GM19240 (cell line): ENCODE data around the gene CRYGN.

ENCODE experiments used
- DNase-seq: peaks from one replicate; pipeline ENCODE4 v3.0.0; 2011; ENCODE audit warnings: low spot score; ENCODE audit not compliant: insufficient read length

CRYGN gene

DNA sequence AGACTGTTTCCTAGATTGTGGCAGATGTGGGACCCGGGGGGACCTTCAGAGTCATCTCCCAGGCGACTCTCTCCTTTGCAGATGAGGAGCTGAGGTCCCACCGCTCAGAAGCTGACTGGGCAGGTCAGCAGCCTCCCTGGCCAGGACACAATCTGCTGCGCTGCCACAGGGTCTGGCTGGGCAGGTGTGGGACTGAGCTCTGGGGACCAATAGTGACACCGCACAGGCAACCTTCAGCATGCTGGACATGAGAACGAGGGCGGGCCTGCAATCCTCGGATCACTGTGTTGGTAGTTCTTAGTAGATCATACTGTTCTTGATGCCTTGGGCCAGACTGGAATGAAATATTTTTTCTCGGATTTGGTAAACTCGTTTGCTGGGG is 20.5 kb upstream of the CRYGN start:
- DNase-seq = no peak

DNA sequence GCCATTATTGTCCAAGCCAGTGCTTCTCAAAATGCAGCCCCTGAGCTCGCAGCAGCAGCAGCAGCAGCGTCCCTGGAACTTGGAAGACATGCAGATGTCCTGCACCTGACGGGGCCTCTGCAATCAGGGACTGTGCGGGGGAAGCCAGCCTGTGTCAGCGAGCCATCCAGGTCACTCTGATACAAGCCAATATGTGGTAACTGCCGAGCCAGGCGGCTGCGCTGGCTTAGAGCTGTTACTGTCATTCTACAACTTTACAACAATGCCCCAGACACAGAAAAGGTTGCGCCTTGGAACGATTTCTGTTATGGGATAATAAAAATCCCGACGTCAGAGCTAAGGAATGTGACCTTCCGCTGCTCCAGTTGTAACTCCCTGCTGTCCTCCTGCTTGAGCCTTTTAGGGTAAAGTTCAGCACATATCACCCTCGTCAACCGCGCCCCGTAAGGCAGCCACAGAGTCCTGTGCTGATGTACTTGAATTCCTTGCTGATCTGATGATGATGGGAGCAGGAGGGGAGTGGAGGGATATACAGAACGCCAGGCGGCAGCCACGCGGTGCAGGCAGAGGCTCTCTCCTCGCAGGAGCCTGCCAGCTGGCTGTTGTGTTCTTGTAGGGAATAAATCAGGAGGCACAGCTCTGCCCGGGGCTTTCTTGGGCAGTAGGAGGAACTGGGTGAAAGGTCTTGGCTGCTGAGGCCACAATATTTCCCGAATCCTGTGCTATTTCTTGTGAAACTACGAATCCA is 20.0 kb upstream of the CRYGN start:
- DNase-seq = no peak

- no peak for DNase-seq
These were observed 17.6 kb upstream of the CRYGN start for GRCh38 chr7:151457534-151457933.

GRCh38 chr7:151456782-151457181 is 16.8 kb upstream of the CRYGN start:
- no peak for DNase-seq

- DNase-seq = no peak
These were observed 16.3 kb upstream of the CRYGN start for GRCh38 chr7:151456276-151456675.

DNA sequence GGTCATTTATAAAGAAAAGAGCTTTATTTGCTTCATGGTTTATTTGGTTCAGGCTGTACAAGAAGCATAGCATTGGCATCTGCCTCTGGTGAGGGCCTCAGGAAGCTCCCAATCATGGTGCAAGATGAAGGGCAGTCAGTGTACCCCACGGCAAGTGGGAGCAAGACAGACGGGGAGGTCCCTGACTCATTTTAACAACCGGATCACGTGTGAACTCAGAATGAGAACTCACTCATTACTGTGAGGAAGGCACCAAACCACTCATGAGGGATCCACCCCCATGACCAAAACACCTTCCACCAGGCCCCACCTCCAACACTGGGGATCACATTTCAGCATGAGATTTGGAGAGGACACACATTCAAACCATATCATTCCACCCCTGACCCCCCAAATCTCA is 15.7 kb upstream of the CRYGN start:
- DNase-seq = no peak

DNA sequence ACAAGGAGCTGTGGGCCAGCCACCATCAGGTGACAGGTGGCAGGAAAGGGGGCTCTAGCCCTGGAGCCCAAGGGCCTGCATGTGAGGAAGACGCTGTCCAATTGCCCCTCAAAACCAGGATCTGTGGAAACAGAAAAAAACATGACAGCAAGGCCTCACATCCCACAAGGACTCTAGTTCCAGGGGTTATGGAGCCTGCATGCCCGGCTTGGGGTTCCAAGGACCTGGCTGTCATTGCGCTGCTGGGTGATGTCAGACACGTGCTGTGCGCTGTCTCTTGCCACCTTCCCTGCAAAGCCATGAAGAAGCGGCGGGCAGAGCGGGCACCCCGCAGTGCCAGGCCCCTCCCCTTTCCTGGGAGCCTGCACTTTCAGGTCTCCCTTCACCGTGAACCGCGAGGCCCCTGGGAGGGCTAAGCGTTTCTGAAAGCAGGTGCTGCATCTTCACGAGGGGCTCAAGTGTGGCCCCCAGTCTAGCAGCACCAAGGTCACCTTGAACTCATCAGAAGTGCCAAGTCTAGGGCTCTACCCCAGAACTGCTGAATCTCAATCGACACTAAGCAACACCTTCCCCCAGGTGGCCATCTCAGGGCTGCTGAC is 15.1 kb upstream of the CRYGN start:
- DNase-seq = no peak

DNA sequence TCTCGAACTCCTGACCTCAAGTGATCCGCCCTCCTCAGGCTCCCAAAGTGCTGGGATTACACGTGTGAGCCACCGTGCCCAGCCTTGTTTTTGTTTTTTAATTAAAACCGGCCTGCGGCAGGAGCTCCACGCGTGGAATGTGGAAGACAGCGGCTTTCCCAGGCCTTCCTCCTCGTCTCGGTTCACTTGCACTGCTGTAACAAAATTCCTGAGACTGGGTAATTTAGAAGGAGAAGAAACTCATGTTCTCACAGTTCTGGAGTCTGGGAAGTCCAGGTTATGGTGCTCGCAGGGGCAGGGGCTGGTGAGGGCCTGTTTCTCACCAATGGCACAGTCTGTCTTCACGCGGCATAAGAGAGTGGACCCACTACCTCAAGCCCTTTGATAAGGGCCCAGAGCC is 14.4 kb upstream of the CRYGN start:
- DNase-seq = no peak

DNA sequence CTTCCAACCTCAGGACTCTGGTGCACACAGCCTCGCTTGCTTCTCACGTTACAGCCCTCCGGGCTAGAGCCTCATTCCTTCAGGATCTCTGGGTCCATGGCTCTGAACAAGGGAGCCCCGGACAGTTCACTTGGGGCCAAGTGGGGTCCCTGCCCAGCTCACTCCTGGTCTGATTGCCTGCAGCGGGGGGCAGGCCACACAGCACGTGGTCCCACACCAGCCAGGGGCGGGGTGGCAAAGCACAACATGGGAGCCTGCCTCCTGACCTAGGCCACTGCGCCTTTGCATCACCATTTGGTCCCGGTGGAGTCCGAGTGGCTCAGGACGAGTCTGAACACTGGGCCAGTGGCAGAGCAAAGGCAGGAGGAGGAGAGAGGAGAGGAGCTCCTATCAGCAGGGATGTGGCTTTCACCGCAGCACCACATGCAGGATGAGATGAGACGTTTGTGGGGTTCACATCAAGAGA is 13.4 kb upstream of the CRYGN start:
- no peak for DNase-seq

DNA sequence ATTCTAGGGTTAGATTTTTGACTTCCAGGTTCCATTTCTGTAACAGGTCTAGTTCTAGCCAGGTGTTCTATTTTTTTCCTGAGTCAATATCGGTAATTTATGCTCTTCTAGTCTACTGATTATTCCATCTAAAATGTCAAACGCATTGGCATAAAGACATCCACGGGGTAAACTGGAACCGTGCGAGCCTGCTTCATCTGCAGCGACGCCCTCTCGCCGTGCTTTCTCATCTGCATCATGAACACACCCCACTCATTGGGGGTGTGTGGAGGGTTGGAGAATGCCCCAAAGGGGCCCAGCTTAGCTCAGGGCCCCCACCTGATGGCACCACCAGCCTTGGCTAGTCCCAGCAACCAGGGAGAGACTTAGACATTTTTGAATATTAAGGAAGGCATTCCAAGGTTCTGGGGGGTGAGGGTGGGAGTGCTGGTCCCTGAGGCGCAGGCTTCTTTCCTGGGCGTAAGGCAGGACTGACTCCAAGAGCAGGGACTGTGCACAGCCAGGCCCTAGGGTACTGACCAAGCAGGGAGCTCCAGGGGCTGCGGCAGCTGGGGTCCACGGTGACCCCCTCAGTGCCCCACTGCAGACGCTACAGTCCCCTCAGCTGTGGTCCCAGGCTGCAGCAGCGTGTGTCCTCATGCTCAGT is 12.9 kb upstream of the CRYGN start:
- no peak for DNase-seq

- no peak for DNase-seq
These were observed 12.0 kb upstream of the CRYGN start for GRCh38 chr7:151451626-151452571.

- DNase-seq = no peak
These were observed 11.2 kb upstream of the CRYGN start for GRCh38 chr7:151451156-151451555.

DNA sequence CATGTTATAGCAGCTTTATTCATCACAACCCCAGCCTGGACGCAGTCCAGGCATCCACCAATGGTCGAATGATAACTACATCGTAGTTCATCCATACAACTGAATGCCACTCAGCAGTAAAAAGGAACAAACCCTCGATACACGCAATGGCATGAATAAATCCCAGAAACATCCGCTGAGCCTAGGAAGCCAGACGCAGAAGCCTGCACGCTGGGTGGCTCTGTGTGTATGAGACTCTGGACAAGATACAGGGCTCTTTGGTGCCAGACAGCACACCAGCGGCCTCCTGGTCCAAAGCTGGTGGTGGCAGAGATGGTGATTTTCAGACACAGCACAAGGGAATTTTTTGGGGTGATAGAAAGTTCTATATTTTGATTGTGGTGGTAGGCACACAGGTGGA is 10.0 kb upstream of the CRYGN start:
- no peak for DNase-seq

GRCh38 chr7:151448261-151449252 is 8.6 kb upstream of the CRYGN start:
- DNase-seq = peak; percentile 66

GRCh38 chr7:151447901-151448260 is 7.9 kb upstream of the CRYGN start:
- DNase-seq = no peak

- DNase-seq = no peak
These were observed 7.4 kb upstream of the CRYGN start for GRCh38 chr7:151447312-151447711.

- no peak for DNase-seq
These were observed 6.5 kb upstream of the CRYGN start for GRCh38 chr7:151446412-151446811.

GRCh38 chr7:151444632-151445031 is 4.7 kb upstream of the CRYGN start:
- DNase-seq = no peak

- no peak for DNase-seq
These were observed 3.0 kb upstream of the CRYGN start for GRCh38 chr7:151442776-151443496.
